PC-3 (cell line): ENCODE results near the gene ESR2.

Experiments used
- CTCF ChIP-seq: fragments of 300-600 bp; sonication (generic); conservative IDR thresholded peaks from 2 replicates; pipeline ENCODE4 v1.5.1; 2017; ENCODE audit warnings: antibody characterized with exemption, low read depth, mild to moderate bottlenecking, low read length
- EZH2 ChIP-seq: fragments of 300-600 bp; sonication (generic); IDR thresholded peaks from one replicate; pipeline ENCODE4 v1.6.1; 2017; ENCODE audit warnings: antibody characterized with exemption, mild to moderate bottlenecking, low read length; ENCODE audit not compliant: unreplicated experiment
- EZH2phosphoT487 ChIP-seq: fragments of 300-600 bp; sonication (generic); IDR thresholded peaks from 2 replicates; pipeline ENCODE4 v1.6.1; 2018; ENCODE audit warnings: mild to moderate bottlenecking, antibody characterized with exemption, low read length, borderline replicate concordance

DNA sequence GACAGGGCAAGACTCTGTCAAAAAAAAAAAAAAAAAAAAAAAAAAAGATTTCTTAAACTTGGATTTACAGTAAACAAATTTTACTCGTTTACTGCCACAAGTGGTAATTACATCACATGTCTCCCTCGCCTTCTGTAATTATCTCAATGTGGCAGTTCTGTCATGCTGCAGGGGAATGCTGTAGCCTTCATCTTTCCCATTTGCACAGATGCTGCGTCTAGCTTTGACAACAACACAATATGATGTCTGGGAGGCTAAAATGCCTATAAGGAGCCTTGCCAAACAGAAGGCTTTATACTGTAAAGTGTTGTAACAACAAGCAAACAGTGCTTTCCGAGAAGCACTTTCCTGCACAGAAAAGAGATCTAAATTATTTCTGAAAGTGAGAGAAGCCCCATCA, 48.7 kb downstream of the ESR2 start:
- no peak for TF ChIP-seq EZH2phosphoT487
- no peak for TF ChIP-seq CTCF
- no peak for TF ChIP-seq EZH2
